IgD-negative memory B cell (primary cell): ENCODE measurements around the gene SLC25A27. TPM values are rescaled to one million over a fixed set of nuclear protein-coding genes. Genes with fewer than 3 reads are reported as not detected.

Experiments
- H3K27ac Mint-ChIP-seq, 3 donors: one replicate each; pipeline ENCODE4 v1.8.0; 2020 to 2022; ENCODE audit warnings: mild to moderate bottlenecking in 3 of 3, mixed read lengths in 3 of 3, moderate library complexity in 1 of 3
- H3K27me3 Mint-ChIP-seq: one replicate; pipeline ENCODE4 v1.8.0; 2021; ENCODE audit warnings: mixed read lengths
- H3K36me3 Mint-ChIP-seq: one replicate; pipeline ENCODE4 v1.8.0; 2020; ENCODE audit warnings: mild to moderate bottlenecking, mixed read lengths
- H3K4me1 Mint-ChIP-seq, 3 donors: one replicate each; pipeline ENCODE4 v1.8.0; 2020 to 2022; ENCODE audit warnings: mixed read lengths in 3 of 3, mild to moderate bottlenecking in 1 of 3
- H3K4me3 Mint-ChIP-seq, 4 donors: one replicate each; pipeline ENCODE4 v1.8.0; 2020 to 2022; ENCODE audit warnings: mild to moderate bottlenecking in 4 of 4, mixed read lengths in 4 of 4, moderate library complexity in 3 of 4
- H3K9me3 Mint-ChIP-seq, 3 donors: one replicate each; pipeline ENCODE4 v1.8.0; 2020 to 2021; ENCODE audit warnings: mixed read lengths in 3 of 3, mild to moderate bottlenecking in 1 of 3
- polyA plus RNA-seq: library from polyadenylated mRNA; unstranded; fragments of 300-500 nt; fragmentation: Illumina TruSeq; gene quantifications from one replicate; pipeline ENCODE4 v1.2.3, GENCODE V29; 2021

SLC25A27 gene
- polyA plus RNA-seq, 1 donor from 2014 or later = not detected

DNA sequence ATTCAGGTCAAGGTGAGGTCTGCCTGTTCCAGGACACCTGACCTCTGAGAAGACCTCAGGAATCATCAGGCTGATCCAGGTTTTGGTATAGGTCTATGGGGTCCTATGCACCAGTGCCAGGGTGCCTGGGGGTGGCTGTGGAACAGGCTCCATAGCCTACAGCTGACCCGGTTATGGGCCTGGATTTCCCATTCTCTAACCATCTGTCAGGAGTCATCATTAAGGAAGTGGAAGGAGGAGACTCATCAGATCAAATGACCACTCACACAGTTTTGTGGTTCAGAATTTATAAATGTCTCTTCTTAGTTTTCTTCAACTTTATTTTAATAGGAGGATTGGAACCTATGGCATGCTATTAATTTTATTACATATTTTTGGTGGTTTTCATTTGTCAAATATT lies 67.6 kb downstream of the SLC25A27 start:
- H3K36me3 Mint-ChIP-seq = peaks cover 1% of the 10 kb centered on the region
- no peak overlapping the region for H3K27ac Mint-ChIP-seq
- no peak overlapping the region for H3K4me3 Mint-ChIP-seq
- peaks cover 0 to 4% (median 0%) of the 10 kb centered on the region in 3 donors for H3K4me1 Mint-ChIP-seq
- no peaks in the 10 kb centered on the region for H3K9me3 Mint-ChIP-seq
- peaks cover 18% of the 10 kb centered on the region for H3K27me3 Mint-ChIP-seq

Other genes with a start within 250 kb of the SLC25A27 start
- not detected for gene RCAN2, start 161.5 kb upstream of the SLC25A27 start, polyA plus RNA-seq
- gene CYP39A1, start 157 bp upstream of the SLC25A27 start, polyA plus RNA-seq = not detected
- not detected for gene TDRD6, start 34.9 kb downstream of the SLC25A27 start, polyA plus RNA-seq
- gene PLA2G7, start 82.4 kb downstream of the SLC25A27 start, polyA plus RNA-seq = not detected
- gene ANKRD66, start 94.0 kb downstream of the SLC25A27 start, polyA plus RNA-seq = not detected
- not detected for gene MEP1A, start 140.4 kb downstream of the SLC25A27 start, polyA plus RNA-seq